HEK293T (cell line): ENCODE results near the gene TEX38.
"Not testable (repeated sequence)": the region's sequence is repeated elsewhere in the genome, so short reads cannot be mapped to it uniquely, and the experiment has no call there.

ENCODE experiments used
- ARNT ChIP-seq: fragments of 450-650 bp; IDR thresholded peaks from 2 replicates; pipeline ENCODE4 v1.6.1; 2017; ENCODE audit warnings: mild to moderate bottlenecking
- BHLHE40 ChIP-seq: fragments of 450-650 bp; IDR thresholded peaks from 2 replicates; pipeline ENCODE4 v1.6.1; 2016; ENCODE audit warnings: mild to moderate bottlenecking, moderate library complexity, borderline replicate concordance
- CTBP1 ChIP-seq: fragments of 450-650 bp; IDR thresholded peaks from 2 replicates; pipeline ENCODE4 v1.6.1; 2016; ENCODE audit warnings: borderline replicate concordance
- ELF4 ChIP-seq: fragments of 450-650 bp; IDR thresholded peaks from 2 replicates; pipeline ENCODE4 v1.6.1; 2017; ENCODE audit warnings: antibody characterized with exemption
- FOXA1 ChIP-seq: fragments of 450-650 bp; IDR thresholded peaks from 2 replicates; pipeline ENCODE4 v1.6.1; 2016; ENCODE audit warnings: mild to moderate bottlenecking
- FOXM1 ChIP-seq: fragments of 450-650 bp; IDR thresholded peaks from 2 replicates; pipeline ENCODE4 v1.6.1; 2017; ENCODE audit warnings: mild to moderate bottlenecking, borderline replicate concordance
- L3MBTL2 ChIP-seq: fragments of 450-650 bp; conservative IDR thresholded peaks from 2 replicates; pipeline ENCODE4 v1.6.1; 2016; ENCODE audit warnings: mild to moderate bottlenecking
- LEF1 ChIP-seq: fragments of 450-650 bp; IDR thresholded peaks from 2 replicates; pipeline ENCODE4 v1.6.1; 2017; ENCODE audit warnings: mild to moderate bottlenecking, borderline replicate concordance
- SP1 ChIP-seq: fragments of 450-650 bp; IDR thresholded peaks from 2 replicates; pipeline ENCODE4 v1.6.1; 2017
- SUZ12 ChIP-seq: fragments of 450-650 bp; IDR thresholded peaks from 2 replicates; pipeline ENCODE4 v1.6.1; 2016; ENCODE audit warnings: mild to moderate bottlenecking
- TARDBP ChIP-seq: fragments of 450-650 bp; IDR thresholded peaks from 2 replicates; pipeline ENCODE4 v1.6.1; 2016
- ZNF384 ChIP-seq: fragments of 450-650 bp; IDR thresholded peaks from 2 replicates; pipeline ENCODE4 v1.6.1; 2016

DNA sequence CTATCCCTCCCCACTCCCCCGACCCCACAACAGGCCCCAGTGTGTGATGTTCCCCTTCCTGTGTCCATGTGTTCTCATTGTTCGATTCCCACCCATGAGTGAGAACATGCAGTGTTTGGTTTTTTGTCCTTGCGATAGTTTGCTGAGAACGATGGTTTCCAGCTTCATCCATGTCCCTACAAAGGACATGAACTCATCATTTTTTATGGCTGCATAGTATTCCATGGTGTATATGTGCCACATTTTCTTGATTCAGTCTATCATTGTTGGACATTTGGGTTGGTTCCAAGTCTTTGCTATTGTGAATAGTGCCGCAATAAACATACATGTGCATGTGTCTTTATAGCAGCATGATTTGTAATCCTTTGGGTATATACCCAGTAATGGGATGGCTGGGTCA, 8.7 kb upstream of the TEX38 start:
- not testable (repeated sequence) for TF ChIP-seq LEF1, SP1, BHLHE40, SUZ12, FOXM1, TARDBP, L3MBTL2, FOXA1, ELF4, ARNT, ZNF384, CTBP1
